Middle frontal gyrus (tissue), 1 donor: ENCODE measurements around the gene TGM2.

Source experiments
- DNase-seq: peaks from one replicate; pipeline ENCODE4 v3.0.0-alpha.2; 2015; ENCODE audit warnings: low spot score; ENCODE audit errors: extremely low spot score

TGM2 gene

GRCh38 chr20:38133680-38134426 is 31.2 kb downstream of the TGM2 start:
- DNase-seq: no peak

- no peak for DNase-seq
Measured at GRCh38 chr20:38132910-38133501, 32.1 kb downstream of the TGM2 start.

GRCh38 chr20:38132156-38132909 is 32.7 kb downstream of the TGM2 start:
- no peak for DNase-seq

GRCh38 chr20:38131588-38132121 is 33.4 kb downstream of the TGM2 start:
- no peak for DNase-seq

GRCh38 chr20:38130687-38131587 is 34.1 kb downstream of the TGM2 start:
- DNase-seq: no peak

GRCh38 chr20:38129893-38130609 is 35.0 kb downstream of the TGM2 start:
- DNase-seq: no peak

GRCh38 chr20:38129248-38129865 is 35.7 kb downstream of the TGM2 start:
- no peak for DNase-seq

- no peak for DNase-seq
Measured at GRCh38 chr20:38128691-38129090, 36.4 kb downstream of the TGM2 start.

GRCh38 chr20:38127920-38128528 is 37.0 kb downstream of the TGM2 start:
- DNase-seq: no peak

- DNase-seq: no peak
Measured at GRCh38 chr20:38126932-38127621, 38.0 kb downstream of the TGM2 start.

GRCh38 chr20:38126146-38126921 is 38.7 kb downstream of the TGM2 start:
- DNase-seq: no peak

GRCh38 chr20:38125157-38126056 is 39.7 kb downstream of the TGM2 start:
- no peak for DNase-seq

- DNase-seq: no peak
Measured at GRCh38 chr20:38123021-38123587, 42.0 kb downstream of the TGM2 start.

- DNase-seq: no peak
Measured at GRCh38 chr20:38121741-38122140, 43.3 kb downstream of the TGM2 start.

GRCh38 chr20:38120625-38120988 is 44.5 kb downstream of the TGM2 start:
- no peak for DNase-seq

GRCh38 chr20:38119446-38119845 is 45.6 kb downstream of the TGM2 start:
- DNase-seq: no peak

GRCh38 chr20:38117635-38118034 is 47.4 kb downstream of the TGM2 start:
- DNase-seq: no peak
